ENCODE data around the gene ST3GAL4.

Gene ST3GAL4

DNA sequence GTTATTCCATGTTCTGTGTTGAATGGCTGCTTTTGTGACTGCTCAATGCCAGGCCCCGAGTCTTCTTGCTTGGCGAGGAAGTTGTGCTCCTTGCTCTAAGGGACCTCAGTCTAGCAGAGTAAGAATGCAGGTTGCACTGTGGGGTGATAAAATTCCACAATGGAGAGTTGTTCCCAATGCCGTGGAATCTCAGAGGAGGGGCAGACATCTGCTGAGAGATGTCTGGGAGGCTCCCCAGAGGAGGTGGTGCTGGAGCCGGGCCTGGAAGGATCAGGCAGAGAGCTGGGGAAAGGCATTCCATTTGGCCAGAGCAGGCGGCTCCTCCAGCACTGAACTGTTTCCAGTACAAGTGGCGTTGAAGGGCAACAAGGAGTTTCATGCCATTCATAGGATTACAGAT, 55.2 kb downstream of the ST3GAL4 start:
- no peak for DNase-seq

DNA sequence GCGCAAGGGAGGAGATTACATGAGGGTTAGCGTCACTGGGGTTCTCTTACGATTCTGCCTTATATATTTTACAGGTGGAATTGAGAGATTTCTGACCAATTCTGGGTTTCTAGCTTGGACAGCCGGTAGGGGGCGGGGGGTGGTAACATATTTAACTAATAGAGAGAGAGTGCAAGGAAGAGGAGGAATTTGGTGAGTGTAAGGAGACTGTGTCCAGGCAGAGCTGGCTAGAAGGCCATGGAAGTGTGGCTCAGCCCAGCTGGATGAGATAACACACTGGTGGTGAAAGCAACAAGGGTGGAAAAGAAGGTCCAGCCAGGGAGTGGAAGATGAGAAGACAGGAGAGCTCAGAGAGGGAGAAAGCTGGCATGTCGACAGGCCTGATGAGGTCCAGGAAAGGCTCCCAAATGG, 56.5 kb downstream of the ST3GAL4 start:
- DNase-seq = no peak

DNA sequence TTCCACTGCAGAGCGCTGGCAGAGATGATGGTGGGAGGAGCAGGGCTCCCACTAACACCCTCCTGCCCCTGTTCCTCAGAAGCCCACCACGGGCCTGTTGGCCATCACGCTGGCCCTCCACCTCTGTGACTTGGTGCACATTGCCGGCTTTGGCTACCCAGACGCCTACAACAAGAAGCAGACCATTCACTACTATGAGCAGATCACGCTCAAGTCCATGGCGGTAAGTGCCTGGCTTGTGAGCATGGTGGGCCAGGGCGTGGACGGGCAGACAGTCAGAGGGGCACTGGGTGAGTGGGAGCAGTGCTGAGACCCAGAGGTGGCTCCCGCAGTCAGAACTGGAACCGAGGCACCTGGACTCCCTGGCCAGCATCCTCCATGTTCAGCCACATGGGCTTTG, 57.9 kb downstream of the ST3GAL4 start:
- no peak for DNase-seq

DNA sequence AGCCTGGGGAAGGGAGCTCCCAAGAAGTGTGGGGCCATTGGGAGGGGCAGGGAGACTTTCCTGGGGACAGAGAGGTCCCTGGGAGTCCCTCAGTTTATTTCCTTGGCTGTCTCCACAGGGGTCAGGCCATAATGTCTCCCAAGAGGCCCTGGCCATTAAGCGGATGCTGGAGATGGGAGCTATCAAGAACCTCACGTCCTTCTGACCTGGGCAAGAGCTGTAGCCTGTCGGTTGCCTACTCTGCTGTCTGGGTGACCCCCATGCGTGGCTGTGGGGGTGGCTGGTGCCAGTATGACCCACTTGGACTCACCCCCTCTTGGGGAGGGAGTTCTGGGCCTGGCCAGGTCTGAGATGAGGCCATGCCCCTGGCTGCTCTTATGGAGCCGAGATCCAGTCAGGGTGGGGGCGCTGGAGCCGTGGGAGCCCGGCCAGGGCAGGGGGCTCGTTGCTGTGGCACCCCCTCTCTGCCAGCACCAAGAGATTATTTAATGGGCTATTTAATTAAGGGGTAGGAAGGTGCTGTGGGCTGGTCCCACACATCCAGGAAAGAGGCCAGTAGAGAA, 58.4 kb downstream of the ST3GAL4 start:
- DNase-seq = no peak

DNA sequence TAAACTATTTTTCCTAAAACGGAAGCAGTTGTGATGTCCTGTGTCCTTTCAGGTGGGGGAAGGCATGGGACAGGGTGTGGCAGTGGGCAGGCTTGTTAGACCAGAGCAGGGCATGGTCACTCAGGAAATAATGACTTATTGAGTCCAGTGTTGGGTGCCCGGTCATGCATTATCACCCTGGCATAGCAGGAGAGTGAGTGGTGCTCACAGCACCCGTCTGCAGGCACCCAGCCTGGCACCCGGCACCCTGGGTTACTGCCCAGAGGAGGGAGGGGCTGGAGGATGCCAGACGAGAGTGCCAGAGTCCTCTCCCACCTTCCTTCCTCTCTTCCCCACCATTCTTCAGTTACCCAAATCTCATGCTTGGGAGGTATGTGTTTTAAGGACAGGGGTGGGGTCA, 59.1 kb downstream of the ST3GAL4 start:
- no peak for DNase-seq

DNA sequence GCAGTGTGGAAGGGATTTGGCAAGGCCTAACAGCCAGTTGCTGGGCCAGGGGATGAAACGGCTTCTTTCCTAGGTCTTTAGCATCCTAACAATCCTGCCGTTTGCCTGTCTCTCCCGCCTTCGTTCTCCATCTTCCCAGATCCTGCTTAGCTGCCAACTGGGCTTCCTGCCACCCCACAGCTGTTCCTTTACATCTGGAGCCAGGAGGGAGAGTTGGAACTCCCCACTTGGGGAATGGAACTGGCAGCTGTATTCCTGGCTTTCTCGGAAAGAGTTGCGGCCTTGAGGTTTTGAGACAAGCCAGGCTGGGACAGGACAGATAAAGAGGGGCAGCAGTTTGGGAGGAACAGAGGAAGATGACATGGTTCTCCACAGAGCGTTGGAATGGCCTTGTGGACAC, 59.6 kb downstream of the ST3GAL4 start:
- DNase-seq = no peak

DNA sequence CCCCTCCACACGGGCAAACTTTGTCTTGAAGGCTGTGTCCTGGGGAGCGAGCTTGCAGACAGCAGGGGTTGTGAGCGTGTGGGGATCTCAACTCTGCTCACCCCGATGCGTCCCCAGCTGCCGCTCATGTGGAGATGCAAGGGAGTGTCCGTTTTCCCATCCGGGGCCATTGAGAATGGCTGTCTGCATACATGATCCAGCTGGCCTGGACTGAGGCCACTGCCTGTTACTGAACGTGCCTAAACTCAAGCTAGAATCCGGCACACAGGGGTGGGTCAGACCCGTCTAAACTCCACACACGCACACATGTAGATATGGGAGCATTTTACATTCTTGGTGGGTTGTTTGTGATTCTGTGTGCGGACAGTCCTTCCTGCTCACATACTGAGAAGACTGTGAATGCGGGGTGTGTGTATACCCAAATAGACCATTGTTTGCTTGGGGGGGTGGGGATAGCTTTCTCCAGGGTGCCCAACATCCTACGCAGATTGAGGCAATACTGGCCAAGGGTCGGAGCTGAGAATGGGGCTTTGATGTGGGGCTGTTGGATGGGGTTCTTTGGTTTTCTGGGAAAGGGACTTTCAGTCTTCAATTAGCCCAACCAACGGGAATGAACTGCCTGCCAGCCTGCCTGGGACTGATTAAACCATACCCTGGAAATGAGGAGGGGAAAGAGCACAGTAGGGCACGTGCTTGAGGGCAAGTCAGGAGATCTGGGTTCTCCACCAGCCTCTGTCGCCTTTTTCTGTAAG, 60.4 kb downstream of the ST3GAL4 start:
- DNase-seq = no peak

DNA sequence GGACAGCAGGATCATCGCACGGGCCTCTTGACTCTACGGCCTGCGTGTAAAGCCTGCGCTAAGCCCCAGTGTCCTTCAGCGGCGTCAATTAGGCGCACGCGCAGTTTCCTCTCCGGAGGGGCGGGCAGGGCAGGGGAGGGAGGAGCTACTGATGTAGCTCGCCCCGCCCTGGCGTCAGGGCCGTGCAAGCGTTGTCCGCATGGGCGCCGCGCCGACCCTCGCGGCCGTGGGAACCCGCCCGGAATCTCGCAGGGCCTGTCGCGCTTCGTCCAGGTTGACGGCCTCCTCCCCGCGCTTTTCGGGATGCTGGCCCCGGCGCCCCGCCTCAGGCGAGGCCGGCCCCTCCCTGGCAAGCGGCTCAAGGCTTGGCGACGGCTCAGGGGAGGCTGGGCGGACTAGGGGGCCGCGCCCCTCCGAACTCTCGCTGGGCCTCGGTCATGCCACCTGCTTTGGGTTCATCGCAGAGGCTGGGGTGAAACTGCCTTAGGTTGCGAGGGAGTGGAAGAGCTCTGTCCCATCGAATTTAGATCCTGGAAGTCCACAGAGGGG, 61.1 kb downstream of the ST3GAL4 start:
- DNase-seq = no peak

DNA sequence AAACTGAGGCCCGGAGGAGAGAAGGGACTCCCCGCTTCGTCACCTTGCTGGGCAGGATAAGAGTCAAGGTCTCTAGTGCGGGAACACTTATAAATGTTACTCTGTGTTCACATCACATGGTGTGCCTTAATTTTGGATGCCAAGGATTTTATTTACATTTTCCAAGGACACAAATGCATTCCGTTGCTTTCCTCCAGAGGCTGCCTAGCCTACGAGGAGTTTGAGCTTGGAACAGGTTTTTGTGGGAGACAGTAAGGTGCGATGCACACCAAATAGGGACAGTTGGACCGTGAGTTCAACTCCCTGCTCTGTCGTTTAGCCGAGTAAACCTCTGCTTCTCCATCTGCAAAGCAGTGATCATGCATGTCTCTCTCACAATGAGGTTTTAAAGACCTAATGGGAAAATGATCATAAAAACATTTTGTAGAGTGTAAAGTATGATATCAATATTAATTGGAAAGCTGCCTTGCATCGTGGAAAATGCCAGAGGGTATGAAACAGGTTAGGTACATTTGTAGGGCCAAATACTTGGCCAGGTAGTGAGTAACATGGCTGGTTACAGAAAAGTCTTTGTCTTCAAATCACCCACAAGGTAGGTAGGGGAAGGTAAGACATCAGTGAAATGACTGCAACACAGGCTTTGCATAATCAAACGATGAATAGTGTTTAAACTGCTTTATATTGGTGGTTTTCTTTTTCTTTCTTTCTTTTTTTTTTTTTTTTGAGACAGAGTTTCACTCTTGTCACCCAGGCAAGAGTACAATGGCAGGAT, 61.8 kb downstream of the ST3GAL4 start:
- no peak for DNase-seq

DNA sequence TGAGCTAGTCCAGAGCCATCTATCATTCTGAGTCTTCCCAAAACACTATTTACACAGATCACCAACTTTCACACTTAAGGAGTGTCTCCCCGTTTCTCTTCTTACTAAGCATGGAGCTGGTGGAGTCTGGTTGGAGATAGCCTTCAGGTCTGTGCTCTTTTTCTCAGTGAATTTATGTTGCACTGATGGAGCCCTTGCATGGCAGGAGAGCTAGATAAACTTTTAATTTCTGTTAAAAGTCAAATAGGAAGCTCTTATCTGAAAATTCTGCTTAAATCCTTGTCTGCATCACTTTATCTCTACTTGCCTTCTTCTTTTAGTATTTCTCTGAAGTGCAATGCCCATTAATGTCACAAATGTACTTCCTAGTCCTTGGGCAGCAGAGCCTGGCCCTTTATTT, 63.4 kb downstream of the ST3GAL4 start:
- DNase-seq = no peak

DNA sequence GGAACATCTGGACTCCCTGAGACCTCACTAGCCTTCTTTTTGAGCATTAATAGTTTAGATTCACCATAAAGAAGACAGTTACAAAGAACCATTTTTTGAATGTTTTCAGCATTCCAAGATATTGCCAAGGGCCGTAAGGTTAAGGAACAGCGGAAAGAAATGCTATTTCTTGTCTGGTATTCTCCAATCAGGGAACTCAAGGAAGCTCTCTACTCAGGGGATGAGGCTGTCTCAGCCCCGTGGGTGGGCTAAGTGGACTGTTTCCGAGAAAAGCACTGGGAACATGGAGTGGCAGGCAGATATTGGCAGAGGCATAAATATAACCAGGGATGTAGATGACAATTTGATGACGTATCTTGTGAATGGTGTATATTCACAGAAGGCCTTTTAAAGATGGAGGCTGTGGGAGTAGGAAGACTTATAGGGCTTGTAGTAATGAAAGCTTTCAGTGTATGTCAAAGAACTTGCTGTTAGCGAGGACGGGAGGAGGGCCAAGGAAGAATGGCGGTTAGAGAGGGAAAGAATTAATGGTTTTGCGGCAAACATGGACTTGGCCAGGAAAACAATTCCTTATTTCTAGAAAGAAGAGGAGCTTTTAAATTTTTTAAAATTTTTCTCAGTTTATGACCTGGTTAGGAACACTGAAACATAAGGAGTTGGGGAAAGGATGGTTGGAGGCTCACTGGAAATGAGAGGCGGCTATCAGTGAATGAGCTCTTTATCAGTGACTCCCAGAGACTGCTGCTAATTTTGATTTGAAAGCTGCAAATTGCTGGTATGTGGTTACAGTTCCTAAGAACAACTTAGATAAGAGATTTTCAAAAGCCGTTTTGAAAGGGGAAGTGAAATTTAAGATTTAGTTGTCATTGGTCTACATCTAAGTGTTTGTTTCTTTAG, 64.6 kb downstream of the ST3GAL4 start:
- DNase-seq = no peak

DNA sequence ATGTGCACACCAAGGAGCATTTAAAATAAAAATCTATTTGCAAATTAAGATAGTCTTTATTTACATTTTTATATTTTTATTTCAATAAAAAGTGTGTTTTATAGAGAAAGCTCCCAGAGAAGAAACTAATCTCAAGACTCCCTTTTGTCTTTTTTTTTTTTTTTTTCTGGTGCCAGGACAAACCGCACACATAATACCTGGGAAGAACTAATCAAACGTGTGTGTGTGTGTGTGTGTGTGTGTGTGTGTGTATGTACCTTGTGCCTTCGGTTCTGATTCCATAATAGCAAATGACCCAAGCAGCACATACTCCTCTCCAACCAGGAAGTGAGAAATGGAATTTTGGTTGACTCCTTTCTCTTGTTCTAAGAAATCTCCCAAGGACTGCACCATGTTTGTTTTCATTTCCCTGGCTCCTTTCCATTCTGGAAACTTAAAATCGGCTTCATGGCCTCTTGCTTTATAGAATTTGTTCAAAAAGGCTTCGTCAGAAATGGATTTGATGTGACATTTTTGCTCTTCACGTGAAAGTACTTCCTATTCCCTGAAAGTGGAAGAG, 65.3 kb downstream of the ST3GAL4 start:
- DNase-seq = no peak

DNA sequence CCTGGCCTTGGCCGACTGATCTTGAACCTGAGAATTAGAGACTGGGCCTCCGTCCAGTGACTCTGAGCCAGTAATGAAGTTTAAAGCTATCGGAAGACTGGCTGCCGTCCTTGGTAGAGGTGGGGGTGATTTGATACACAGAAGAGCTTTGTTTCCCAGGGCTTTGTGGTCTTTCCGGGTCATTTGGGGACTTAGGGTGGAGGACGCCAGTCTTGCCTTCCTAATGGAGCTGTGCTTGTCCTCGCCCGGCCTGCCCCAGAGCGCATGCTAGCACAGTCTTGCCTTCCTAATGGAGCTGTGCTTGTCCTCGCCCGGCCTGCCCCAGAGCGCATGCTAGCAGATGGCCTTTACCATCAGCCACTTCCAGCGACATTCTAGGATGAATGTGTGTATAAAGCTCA, 65.8 kb downstream of the ST3GAL4 start:
- no peak for DNase-seq

DNA sequence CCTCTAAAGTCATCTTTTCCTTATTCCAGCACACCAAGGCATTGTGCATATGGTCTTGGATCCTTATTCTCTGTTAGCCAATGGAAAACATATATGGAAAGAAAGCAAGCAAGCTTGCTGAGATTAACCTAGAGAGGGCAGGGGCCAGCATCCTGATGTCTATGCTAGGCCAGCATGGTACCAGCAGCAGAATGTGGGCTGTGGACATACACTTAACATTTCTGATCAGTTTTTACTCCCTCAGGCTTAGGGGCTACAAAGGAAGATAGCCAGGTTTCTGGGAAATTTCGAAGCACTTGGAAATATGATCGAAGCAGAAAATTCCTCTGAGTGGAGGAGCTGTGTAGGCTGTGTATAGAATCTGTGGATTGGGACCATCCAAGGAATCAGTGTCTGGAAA, 67.0 kb downstream of the ST3GAL4 start:
- no peak for DNase-seq

DNA sequence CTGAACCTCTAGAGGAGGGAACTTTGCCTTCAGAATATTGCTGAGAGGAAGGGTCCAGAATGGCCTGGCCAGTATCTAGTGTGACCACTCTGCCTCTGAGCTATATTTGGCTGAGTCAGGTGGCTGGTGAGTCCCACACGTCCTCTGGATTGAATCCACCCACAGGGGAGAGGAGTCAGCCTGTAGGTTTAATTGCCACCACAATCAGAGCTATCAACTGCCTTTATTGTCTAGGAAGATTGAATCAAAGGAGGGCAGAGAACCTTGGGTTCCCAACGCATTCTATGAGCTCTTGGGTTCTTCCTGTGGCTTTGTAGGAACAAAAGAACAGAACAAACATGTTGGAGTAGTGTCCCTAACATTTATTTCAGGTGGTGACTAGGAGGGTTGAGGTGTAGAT, 67.7 kb downstream of the ST3GAL4 start:
- no peak for DNase-seq

DNA sequence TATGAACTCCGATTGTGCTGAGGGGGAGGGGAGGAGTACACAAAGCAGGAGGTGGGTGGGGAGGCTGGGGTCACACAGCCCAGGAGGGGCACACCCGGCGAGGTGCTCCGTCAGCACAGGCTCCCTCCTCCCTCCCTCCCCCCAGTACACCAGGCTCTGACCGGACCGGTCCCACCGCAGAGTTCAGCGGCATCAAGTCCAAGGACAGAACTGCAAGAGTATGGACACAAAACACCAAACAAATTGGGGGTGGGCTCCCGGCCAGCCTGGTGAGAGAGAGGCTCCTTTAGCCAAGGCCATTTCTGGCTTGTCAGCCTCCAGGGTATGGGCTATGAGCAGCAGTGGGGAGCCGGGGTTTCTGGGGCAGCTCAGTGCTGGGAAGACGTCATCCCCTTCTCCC, 68.3 kb downstream of the ST3GAL4 start:
- no peak for DNase-seq

DNA sequence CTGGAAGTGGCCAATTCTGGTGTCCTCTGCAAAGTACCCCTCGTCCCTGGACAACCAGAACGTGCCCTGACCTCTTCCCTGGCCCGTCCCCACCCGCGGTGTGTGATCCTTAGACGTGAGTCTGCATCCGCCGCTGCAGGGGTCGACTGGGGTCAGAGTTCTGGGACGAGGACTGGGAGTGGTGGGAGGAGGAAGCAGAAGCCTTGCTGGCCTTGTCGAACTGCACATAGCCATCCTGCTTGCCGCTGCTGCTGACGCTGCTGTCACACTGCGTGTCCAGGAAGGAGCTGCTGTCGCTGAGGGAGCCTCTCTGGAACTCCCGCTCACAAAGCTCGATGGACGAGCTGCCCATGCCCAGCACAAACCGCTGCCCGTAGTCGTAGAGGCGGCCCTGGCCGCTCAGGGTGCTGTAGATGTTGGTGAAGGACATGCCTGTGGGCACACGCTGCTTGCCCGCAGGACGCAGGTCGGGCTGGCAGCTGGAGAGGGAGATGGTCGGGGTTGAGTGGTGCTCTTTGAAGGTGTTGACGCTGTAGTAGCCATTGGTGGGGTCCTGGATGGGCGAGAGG, 69.1 kb downstream of the ST3GAL4 start:
- no peak for DNase-seq

DNA sequence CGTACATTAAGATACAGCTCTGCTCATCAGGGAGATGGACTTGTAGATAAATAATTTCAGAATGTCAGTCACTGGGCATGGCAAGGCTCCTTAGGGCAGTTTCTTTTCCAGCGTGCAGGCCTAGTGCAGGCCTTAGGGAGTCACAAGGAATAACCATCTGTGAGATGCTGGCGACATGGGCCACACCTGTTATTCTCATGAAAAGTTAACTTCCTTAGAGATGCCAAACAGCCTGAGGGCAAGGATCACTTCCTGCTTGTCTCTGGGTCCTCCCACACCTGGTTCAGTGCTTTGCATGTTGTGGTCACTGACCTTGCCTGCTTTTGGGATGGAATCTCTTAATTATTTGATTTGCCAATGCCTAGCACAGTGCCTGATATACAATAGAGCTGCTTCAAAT, 70.6 kb downstream of the ST3GAL4 start:
- no peak for DNase-seq

DNA sequence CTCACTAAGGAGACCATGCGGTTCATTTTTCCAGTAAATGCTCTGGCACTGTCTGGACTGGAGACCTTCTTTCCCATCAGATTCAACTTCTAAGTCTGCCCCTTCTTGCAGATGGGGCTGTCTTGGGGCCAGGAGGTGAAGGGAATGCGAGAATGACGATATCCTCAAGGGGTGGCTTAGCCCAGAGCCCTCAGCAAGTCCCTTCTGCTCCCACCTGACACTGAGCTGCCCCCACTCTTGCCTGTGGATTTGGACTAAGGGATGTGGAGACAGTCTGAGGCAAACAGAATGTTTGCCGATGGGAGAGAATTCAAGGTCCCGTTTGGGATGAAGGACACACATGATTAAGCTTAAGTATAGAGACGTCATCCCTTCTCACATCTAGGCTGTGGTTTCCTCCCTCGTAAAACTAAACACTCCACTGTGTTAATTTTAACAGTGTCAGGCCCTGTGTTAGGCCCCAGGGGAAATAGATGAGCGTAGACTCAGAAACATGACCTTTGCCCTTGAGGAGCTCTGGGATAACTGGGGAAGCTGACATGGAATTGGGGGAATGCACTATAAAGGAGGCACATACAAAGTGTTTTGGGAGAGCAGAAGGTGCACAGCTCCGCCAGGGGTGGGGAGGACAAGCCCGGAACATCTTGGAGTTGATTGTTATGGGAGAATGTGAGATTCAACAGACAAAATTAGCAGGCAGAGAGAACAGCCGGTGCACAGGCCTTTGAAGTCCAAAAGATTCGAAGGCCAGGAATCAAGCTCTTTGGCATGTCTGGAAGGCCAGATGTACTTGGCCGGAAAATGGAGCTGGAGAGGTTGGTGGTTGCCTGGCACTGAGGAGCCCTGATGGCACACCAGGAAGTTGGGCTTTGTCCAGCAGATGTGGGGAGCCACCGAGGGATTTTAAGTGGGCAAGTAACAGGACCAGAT, 71.6 kb downstream of the ST3GAL4 start:
- DNase-seq = no peak

DNA sequence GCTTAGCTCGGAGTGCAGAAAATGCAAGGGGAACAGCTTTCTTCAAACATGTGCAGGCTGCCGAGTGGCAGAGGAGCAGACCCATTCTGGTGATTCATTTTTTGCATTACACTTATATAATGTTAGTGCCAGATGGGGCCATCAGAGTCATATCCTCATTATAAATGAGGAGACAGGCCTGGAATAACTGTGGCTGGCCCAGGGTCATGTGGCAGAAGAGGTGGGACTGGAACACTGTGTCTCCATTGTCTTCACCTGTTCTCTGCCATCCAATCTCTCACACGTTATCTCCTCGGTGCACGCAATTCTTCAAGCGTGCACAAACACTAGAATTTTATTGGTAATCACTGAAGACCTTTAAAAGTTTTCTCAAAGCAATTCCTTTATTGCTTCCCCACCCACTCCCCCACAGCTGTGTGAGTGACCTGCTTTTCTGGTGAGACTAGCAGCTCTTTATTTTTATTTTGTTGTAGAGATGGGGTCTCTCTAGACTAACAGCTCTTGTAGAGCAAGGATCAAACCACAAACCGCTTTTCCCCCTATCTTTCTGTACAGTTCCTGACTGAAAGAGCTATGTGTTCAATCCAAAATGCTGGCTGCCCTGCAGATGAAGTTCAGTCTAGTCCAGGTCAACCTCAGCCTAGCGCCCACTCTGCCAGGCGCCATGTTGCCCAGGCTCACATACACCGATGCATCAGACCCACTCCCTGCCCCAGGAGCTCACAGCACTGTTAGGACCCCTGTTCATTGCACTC, 75.3 kb downstream of the ST3GAL4 start:
- DNase-seq = no peak
